Smooth muscle cell of the brain vasculature (primary cell): ENCODE measurements around the gene PPP2R5D.

Experiments used
- DNase-seq: peaks from one replicate; pipeline ENCODE4 v3.0.0-alpha.2; 2012; ENCODE audit warnings: low read depth, low spot score

The PPP2R5D gene

GRCh38 chr6:42963179-42963854, 21.1 kb upstream of the PPP2R5D start:
- DNase-seq: no peak

DNA sequence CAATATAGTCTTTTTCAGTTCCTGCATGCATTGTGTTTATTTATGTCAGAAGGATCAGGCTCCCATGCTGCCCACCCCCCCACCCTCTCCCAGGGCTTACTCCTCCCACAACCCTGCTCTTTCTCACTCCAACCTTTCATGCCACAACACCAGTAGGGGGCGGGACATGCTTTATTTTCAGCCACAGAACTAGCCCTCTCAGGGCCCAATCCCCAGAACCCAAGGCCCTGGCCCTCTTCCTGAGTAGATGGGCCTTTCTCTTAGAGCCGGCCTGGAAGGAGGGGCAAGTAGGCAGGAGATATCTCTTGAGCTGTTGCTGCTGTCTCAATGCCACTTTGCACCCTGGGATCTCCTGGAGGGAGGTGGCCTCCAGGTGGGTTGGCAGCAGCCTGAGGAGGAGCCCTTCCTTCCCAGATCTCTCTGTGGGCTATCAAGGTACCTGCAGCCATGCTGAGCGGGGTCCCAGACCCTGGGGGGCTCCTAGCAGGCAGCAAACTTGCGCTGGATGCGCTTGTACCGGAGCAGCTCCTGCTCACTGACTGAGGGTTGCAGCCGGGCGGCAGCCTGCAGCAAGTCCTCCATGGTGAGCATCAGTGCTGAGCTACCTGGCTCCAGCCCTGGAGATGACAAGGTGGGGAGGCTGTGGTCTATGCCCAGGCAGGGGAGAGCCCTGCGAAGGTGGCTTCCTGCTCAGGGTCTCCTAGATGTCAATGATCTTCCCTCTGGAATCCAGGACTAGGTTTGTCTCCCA, 20.3 kb upstream of the PPP2R5D start:
- no peak for DNase-seq

- no peak for DNase-seq
These were observed 17.8 kb upstream of the PPP2R5D start for GRCh38 chr6:42966571-42966970.

- DNase-seq: no peak
These were observed 17.1 kb upstream of the PPP2R5D start for GRCh38 chr6:42967228-42967627.

GRCh38 chr6:42968126-42968701, 16.2 kb upstream of the PPP2R5D start:
- DNase-seq: no peak

DNA sequence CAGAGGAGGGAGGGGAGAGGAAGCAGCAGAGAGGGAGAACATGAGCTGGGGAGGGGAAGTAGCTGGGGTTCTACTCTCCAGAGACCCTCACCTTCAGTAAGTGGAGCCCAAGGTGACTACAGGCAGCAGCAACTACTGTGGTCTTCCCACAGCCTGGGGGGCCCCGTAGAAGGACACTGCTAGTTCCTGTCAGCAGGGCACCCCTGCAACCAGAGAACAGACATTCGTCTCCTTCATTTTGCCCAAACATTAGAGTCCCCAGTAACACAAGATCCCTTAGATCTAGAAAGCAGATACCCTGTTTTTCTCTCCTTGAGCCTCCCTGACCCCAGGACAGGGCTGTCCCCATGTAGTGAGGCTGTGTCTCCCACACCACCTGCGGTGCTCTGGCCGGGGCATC, 15.6 kb upstream of the PPP2R5D start:
- DNase-seq: no peak

DNA sequence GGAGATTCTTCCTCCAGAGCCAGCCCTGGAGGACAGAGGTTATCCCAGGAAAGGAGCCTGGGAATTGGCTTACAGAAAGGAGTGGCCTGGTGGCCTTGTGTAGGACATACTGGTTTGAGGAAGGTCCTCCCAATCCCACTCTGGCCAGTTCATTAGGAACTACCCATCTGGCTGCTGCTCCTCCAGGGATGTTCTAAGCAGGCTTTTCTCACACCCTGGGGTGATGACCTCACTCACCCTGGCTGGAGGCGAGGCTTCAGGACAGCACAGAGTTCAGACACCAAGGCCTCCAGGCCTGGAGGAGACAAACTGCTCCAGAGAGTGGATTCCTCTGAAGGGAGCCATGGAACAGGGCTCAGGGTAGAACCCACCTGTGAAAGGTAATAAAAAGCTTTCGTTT, 14.9 kb upstream of the PPP2R5D start:
- no peak for DNase-seq

DNA sequence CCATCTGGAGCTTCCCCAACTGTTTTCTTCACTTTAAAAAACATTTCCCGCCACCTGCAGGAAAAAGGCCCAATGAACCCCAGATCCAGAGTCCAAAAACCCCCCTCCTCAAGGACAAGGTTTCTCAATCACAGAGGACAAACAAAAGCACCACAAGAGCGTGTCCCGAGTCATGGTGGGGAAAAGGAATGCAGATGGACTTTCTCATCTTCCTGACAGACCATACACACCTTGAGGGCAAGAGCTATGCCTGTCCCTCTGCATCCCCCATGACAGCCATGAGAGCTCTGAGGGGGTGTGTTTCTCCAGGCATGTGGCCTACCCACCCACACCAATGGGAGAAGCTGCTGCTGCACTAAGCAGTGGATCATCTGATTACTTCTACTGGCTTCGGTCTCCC, 14.4 kb upstream of the PPP2R5D start:
- DNase-seq: no peak

DNA sequence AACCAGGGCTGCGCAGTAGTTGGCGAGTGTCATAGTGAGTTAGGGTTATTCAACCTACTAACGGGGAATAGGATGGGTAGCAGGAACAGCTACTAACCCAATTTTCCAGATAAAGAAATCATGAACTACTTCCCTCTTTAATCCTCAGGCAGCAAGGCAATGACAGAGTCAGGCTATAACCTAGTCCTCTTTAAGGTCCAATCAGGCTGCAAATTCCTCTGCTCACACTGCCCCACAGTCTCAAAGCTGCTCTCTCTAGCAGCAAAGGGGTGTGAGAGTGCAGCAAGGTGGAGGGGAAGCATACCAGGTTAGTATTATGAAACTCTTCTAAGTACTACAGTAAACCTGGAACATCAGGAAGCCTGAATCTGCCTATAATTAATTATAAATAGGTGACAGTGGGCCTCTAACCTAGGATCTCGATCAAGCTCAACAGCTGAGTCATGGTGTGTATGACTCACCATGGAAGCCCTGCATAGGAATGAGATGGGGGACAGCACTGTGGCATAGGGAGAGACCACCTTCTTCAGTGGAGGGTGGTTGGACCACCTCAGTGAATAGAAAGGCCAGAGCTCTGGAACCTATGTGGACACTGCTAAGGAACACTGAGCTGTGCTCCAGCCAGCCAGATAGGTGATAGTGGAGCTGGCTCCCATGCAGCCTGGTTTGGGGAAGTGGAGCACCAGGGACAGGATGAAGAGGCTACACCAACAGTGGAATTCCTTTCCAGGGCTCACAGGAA, 13.3 kb upstream of the PPP2R5D start:
- DNase-seq: no peak

DNA sequence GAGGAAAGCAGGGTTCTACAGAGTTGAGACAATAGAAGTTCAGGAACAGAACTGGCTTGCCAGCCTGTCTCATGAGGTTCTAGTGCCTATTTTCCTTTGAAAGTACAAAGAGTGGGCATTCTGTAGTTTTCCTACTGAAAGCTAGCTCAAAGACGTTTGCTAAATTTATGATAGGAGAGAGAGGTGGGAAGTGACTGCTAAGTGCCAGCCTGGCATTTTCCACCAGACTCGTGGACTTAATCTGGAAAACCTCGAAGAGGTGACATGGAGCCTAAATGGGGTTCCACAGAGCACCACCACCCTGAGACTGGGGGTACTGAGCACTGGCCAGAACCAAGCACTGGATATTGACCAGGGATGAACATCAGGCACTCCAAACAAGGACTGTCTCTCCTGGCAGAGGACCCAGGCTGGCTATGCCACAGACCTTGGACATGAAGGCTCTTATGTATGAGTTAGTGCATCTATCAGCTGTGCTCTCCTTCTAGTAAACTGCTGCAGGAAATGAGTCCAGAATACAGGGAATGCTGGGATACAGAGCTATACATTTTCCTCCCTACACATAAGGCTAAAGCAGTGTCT, 12.5 kb upstream of the PPP2R5D start:
- DNase-seq: no peak

- no peak for DNase-seq
These were observed 10.4 kb upstream of the PPP2R5D start for GRCh38 chr6:42973926-42974325.

- DNase-seq: no peak
These were observed 9.4 kb upstream of the PPP2R5D start for GRCh38 chr6:42974919-42975505.

DNA sequence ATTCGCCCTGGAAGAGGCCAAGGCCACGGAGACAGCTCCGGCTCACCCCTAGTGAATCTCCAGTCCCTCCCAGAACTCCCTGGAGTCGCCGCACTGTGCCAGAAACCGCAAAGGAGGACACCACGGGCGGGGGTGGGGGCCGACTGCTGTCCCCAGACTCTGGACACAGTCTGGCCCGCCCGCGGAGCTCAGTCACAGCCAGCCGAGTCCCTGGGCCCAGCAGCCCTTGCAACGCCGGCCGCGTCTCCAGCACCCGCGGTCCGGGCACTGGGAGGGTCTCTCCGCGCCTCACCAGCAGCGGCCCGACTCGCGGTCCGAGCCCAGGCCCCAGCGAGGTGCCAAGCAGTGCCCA, 5.9 kb upstream of the PPP2R5D start:
- no peak for DNase-seq

DNA sequence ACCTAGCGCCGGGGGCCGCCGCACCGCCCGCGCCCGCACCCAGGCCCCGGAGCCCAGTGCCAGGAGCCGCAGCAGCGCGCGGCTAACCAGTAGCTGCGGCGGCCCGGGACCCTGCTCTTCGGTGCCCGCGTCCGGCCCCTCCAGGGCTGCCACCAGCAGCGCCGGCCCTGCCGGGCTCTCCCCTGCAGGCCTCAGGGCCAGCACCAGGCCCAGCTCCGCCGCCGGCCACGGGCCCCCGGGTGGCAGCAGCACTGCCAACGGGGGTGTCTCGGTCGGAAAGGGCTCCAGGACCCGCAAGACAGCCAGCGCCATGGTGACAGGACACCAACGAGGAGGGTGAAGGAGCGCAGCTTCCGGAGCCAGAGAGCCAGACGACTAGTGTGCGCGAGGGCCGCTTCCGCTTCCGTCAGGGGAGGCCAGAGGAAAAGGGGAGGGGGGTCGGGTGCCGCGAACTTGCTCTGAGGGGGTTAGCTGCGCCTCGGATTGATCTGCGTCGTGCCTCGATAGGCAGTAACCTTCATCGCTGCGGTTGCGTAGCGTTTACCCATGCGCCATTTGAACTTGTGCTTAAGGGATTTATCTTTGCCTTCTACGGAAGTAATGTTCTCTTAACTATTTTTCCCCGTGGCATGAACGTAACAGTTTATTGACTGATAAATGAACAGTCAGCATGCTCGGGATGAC, 5.4 kb upstream of the PPP2R5D start, which contains the start of gene PEX6:
Gene PEX6, minus strand, starts transcription at position 343 of the 684 bp plus-strand sequence. Its CDS starts 31 bp downstream, at position 312.
- DNase-seq: no peak

GRCh38 chr6:42979523-42980177, 4.7 kb upstream of the PPP2R5D start:
- DNase-seq: no peak

GRCh38 chr6:42981836-42982235, 2.5 kb upstream of the PPP2R5D start:
- DNase-seq: no peak

GRCh38 chr6:42984924-42985475, 630 bp downstream of the PPP2R5D start:
- no peak for DNase-seq

GRCh38 chr6:42987533-42988451, 3.4 kb downstream of the PPP2R5D start:
- no peak for DNase-seq

DNA sequence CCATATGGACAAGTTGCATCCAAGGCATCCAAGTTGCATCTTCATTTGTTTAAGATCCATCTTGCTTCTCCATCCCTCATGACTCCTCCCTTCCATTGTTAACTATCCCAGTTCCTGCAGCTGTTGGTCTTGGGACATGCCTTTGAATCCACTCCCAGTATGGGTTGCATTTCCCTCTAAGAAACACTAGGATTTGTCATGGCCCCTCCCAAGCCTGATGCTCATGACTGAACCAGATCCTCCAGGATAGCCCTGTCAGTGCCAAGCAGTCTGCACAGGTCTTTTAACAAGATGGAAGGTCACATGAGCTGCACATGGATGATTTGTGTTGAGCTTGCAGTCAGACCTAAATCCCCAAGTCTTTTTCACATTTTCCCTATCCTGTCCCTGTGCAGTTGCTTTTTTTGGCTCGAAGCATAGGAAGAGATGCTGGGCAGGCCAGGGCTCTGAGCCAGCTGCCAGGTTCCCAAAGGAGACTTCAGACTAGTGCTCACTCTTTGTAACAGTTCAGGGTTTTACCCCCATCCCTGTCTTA, 4.2 kb downstream of the PPP2R5D start:
- no peak for DNase-seq
